ENCODE measurements around the gene UTP14C.
"Not testable (repeated sequence)": the region's sequence is repeated elsewhere in the genome, so short reads cannot be mapped to it uniquely, and the experiment has no call there.

The UTP14C gene

GRCh38 chr13:52002361-52002760 lies 22.1 kb upstream of the UTP14C start:
- DNase-seq (ENCODE audit: low spot score) = no peak

GRCh38 chr13:52003541-52003940 lies 20.9 kb upstream of the UTP14C start:
- DNase-seq (ENCODE audit: low spot score) = no peak

- DNase-seq (ENCODE audit: low spot score) = no peak
Measured at GRCh38 chr13:52004511-52005170, 19.9 kb upstream of the UTP14C start.

DNA sequence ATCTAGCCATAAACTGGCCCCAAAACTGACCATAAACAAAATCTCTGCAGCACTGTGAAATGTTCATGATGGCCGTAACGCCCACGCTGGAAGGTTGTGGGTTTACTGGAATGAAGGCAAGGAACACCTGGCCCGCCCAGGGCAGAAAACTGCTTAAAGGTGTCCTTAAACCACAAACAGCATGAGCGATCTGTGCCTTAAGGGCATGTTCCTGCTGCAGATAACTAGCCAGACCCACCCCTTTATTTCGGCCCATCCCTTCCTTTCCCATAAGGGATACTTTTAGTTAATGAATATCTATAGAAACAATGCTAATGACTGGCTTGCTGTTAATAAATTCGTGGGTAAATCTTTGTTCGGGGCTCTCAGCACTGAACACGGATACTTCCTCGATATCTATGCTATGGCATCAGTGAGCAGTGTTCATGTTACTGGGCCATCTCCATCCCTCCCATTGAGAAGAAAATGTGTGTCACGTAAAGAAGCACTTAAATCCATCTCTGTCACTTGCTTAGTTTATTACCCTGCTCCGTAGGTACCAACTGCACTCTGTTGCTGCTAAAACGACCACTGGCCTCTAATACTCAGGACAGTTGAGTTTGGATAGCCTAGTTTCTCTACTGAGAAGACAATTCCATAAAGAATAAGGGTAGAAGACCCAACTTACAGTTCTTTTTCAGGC lies 18.5 kb upstream of the UTP14C start:
- DNase-seq (ENCODE audit: low spot score) = no peak

- DNase-seq (ENCODE audit: low spot score) = no peak
Measured at GRCh38 chr13:52006523-52007245, 17.8 kb upstream of the UTP14C start.

GRCh38 chr13:52009946-52010345 lies 14.5 kb upstream of the UTP14C start:
- DNase-seq (ENCODE audit: low spot score) = no peak

GRCh38 chr13:52010890-52011631 lies 13.4 kb upstream of the UTP14C start, which contains the start of gene ATP7B:
TSS of gene ATP7B (minus strand) at chr13:52011450. CDS start at chr13:52011337, 113 bp downstream.
- peak; percentile 44 for DNase-seq (ENCODE audit: low spot score)

- DNase-seq (ENCODE audit: low spot score) = peak; percentile 99
Measured at GRCh38 chr13:52011632-52012511, 12.6 kb upstream of the UTP14C start, which contains the start of gene ALG11. TSS of gene ALG11 (plus strand) at chr13:52012398. CDS start at chr13:52012419, 21 bp downstream.

DNA sequence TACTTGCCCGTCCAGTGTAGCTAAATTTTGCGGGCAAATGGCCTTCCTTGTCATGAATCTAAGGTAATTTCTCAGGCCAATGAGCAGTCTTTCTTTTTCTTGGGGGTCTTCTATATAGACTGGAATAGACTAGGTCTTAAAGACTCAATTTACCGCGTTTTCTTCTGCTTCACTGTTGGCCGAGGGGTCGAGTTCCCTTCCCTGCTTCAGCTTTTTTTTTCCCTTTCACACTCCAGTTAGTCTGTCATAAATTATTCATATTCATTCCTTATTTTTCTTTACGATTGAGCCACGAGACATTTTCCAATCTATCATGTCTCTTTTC lies 12.0 kb upstream of the UTP14C start:
- DNase-seq (ENCODE audit: low spot score) = no peak

GRCh38 chr13:52016296-52016695 lies 8.2 kb upstream of the UTP14C start:
- DNase-seq (ENCODE audit: low spot score) = no peak

- no peak for DNase-seq (ENCODE audit: low spot score)
Measured at GRCh38 chr13:52020191-52020590, 4.3 kb upstream of the UTP14C start.

DNA sequence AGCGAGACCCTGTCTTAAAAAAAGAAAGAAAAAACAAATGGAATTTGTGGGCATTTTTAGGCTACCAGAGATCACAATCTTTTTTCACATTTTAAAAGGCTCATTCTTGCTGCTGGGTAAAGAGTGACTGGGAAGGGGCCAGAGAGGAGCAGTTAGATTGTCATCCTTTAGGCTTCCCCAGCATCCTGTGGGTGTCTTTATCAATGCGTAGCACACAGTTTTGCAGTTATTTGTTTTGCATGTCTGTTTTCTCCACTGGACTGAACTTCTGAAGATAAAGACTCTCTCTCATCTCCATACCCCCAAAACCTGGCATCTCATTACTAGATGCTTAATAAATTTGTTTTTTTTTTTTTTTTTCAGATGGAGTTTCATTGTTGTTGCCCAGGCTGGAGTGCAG lies 2.1 kb upstream of the UTP14C start:
- DNase-seq (ENCODE audit: low spot score) = no peak

DNA sequence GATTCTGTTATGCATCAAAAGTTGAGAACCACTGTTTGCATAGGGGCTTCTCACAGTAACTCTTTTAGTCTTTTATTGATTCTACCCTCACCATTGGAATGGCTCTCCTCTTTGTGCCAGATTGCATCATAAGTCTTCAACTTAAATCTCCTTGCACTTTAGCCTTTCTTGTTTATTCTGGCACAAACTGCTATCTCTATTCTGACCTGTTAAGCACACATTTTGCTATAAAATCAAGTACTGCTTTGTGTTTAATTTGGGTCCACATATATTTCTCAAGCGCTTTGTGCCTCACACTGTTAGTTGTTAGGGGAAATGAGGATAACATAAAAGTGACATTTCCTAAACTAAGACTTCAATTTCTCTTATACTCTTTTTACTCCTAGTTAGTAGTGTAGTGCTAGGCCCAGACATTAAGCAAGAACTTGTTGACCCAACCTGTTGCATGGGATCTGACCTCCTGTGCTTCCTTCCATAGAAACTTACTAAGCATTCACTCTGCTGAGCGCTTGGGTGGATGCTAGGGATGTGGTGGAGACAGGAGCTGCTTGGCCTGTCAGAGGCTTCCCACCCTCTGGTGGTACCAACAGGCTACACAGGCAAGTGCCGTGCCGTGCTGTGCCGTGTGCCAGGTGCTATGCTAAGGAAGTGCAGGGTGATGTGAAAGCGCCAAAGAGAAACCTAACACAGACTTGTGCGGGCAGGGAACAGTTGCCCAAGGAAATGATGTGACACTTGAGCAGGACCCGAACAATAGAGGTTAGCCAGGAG lies 1.2 kb downstream of the UTP14C start:
- no peak for DNase-seq (ENCODE audit: low spot score)

DNA sequence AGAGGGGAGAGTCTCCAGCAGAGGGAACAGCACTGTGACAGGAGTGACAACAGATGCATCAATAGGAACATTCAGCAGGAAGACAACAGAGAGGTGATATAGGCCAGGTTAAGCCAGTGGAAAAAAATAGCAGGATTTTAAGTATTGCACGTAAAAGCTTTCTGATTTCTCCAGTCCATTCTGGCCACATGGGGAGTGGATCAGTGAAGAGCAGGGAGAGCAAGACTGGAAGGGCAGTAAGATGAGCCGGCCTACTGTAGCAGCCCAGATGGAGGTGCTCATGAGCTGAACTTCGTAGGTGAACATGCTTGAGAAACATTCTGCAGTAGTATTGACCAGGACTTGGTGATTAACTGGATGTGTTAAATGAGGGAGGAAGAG lies 1.7 kb downstream of the UTP14C start:
- no peak for DNase-seq (ENCODE audit: low spot score)

- DNase-seq (ENCODE audit: low spot score) = no peak
Measured at GRCh38 chr13:52027832-52028231, 3.3 kb downstream of the UTP14C start.

DNA sequence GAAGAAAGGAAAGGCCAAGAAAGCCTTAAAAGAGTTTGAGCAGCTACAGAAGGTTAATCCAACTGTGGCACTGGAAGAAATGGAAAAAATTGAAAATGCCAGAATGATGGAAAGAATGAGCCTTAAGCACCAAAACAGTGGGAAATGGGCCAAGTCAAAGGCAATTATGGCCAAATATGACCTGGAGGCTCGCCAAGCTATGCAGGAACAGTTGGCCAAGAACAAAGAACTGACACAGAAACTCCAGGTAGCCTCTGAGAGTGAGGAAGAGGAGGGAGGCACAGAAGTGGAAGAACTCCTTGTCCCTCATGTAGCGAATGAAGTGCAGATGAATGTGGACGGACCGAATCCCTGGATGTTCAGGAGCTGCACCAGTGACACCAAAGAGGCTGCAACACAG lies 5.1 kb downstream of the UTP14C start:
- DNase-seq (ENCODE audit: low spot score) = no peak

- not testable (repeated sequence) for DNase-seq (ENCODE audit: low spot score)
Measured at GRCh38 chr13:52030401-52030800, 5.9 kb downstream of the UTP14C start.

GRCh38 chr13:52033039-52033438 lies 8.5 kb downstream of the UTP14C start:
- DNase-seq (ENCODE audit: low spot score) = no peak

- no peak for DNase-seq (ENCODE audit: low spot score)
Measured at GRCh38 chr13:52034616-52035226, 10.2 kb downstream of the UTP14C start.

GRCh38 chr13:52036037-52036436 lies 11.5 kb downstream of the UTP14C start:
- no peak for DNase-seq (ENCODE audit: low spot score)
